SK-N-SH treated with all-trans-retinoic acid at 6 μM for 48 hours (cell line): Measurements from ENCODE around the gene FAM171A1.

Experiments used
- ATAC-seq: fragments of 200-7000 bp; cut with Tn5 transposase; 3 replicates; pipeline ENCODE4 v1.9.1; 2020; ENCODE audit warnings: mild to moderate bottlenecking, moderate library complexity
- ARNTL ChIP-seq: fragments of 450-650 bp; formaldehyde crosslinking; IDR thresholded peaks from 2 replicates; pipeline ENCODE4 v1.5.0; 2020; ENCODE audit warnings: low read depth, mild to moderate bottlenecking, moderate library complexity, borderline replicate concordance
- BACH2 ChIP-seq: fragments of 250-450 bp; sonication (Bioruptor Pico); IDR thresholded peaks from 2 replicates; pipeline ENCODE4 v1.9.0; 2021; ENCODE audit warnings: mild to moderate bottlenecking, borderline replicate concordance
- CSDC2 ChIP-seq: fragments of 250-450 bp; sonication (Bioruptor Pico); IDR thresholded peaks from 2 replicates; pipeline ENCODE4 v1.5.0; 2020; ENCODE audit warnings: mild to moderate bottlenecking, moderate library complexity
- ESRRG ChIP-seq: fragments of 250-450 bp; sonication (Bioruptor Pico); IDR thresholded peaks from 2 replicates; pipeline ENCODE4 v1.6.1; 2021; ENCODE audit warnings: mild to moderate bottlenecking
- GLIS3 ChIP-seq: fragments of 250-450 bp; sonication (Bioruptor Pico); IDR thresholded peaks from 2 replicates; pipeline ENCODE4 v1.5.0; 2020; ENCODE audit warnings: mild to moderate bottlenecking, moderate library complexity
- ISL1 ChIP-seq: fragments of 250-450 bp; sonication (Bioruptor Pico); IDR thresholded peaks from 2 replicates; pipeline ENCODE4 v2.1.2; 2022; ENCODE audit warnings: mild to moderate bottlenecking, moderate library complexity
- OSR1 ChIP-seq: fragments of 250-450 bp; sonication (Bioruptor Pico); IDR thresholded peaks from 2 replicates; pipeline ENCODE4 v1.8.0; 2022; ENCODE audit warnings: moderate library complexity, mild to moderate bottlenecking, inconsistent platforms
- PPARA ChIP-seq: fragments of 250-450 bp; sonication (Bioruptor Pico); IDR thresholded peaks from 2 replicates; pipeline ENCODE4 v1.5.0; 2020; ENCODE audit warnings: mild to moderate bottlenecking, borderline replicate concordance
- SNAI2 ChIP-seq: fragments of 250-450 bp; sonication (Bioruptor Pico); IDR thresholded peaks from 2 replicates; pipeline ENCODE4 v1.5.0; 2020; ENCODE audit warnings: mild to moderate bottlenecking, moderate library complexity
- TCF4 ChIP-seq: fragments of 250-450 bp; sonication (Bioruptor Pico); IDR thresholded peaks from 2 replicates; pipeline ENCODE4 v1.8.0; 2021; ENCODE audit warnings: mild to moderate bottlenecking, moderate library complexity, borderline replicate concordance
- TOX ChIP-seq: fragments of 250-450 bp; sonication (Bioruptor Pico); IDR thresholded peaks from 2 replicates; pipeline ENCODE4 v1.8.0; 2021; ENCODE audit warnings: mild to moderate bottlenecking, moderate library complexity, borderline replicate concordance
- ZC3H10 ChIP-seq: fragments of 250-450 bp; sonication (Bioruptor Pico); IDR thresholded peaks from 2 replicates; pipeline ENCODE4 v1.5.1; 2021; ENCODE audit warnings: mild to moderate bottlenecking, moderate library complexity
- ZFP3 ChIP-seq: fragments of 250-450 bp; sonication (Bioruptor Pico); IDR thresholded peaks from 2 replicates; pipeline ENCODE4 v1.5.0; 2020; ENCODE audit warnings: mild to moderate bottlenecking, moderate library complexity
- ZFP30 ChIP-seq: fragments of 450-650 bp; formaldehyde crosslinking; IDR thresholded peaks from 2 replicates; pipeline ENCODE4 v1.5.0; 2022; ENCODE audit warnings: mild to moderate bottlenecking, moderate library complexity
- ZNF565 ChIP-seq: fragments of 450-650 bp; formaldehyde crosslinking; conservative IDR thresholded peaks from 2 replicates; pipeline ENCODE4 v1.5.0; 2020; ENCODE audit warnings: low read depth, mild to moderate bottlenecking, moderate library complexity
- ZNF70 ChIP-seq: fragments of 450-650 bp; formaldehyde crosslinking; IDR thresholded peaks from 2 replicates; pipeline ENCODE4 v1.5.0; 2020; ENCODE audit warnings: mild to moderate bottlenecking, moderate library complexity
- ZNF8 ChIP-seq: fragments of 450-650 bp; formaldehyde crosslinking; IDR thresholded peaks from 2 replicates; pipeline ENCODE4 v1.5.0; 2020; ENCODE audit warnings: mild to moderate bottlenecking, moderate library complexity
- TF ChIP-seq, protein P1 (sequence below): fragments of 250-450 bp; sonication (Bioruptor Pico); IDR thresholded peaks from 2 replicates; pipeline ENCODE4 v1.5.1; 2020; ENCODE audit warnings: low read depth, mild to moderate bottlenecking, moderate library complexity
- TF ChIP-seq, protein P2 (sequence below): fragments of 250-450 bp; sonication (Bioruptor Pico); IDR thresholded peaks from 2 replicates; pipeline ENCODE4 v1.8.0; 2020; ENCODE audit warnings: mild to moderate bottlenecking, moderate library complexity, borderline replicate concordance
- TF ChIP-seq, protein P3 (sequence below): fragments of 250-450 bp; sonication (Bioruptor Pico); IDR thresholded peaks from 2 replicates; pipeline ENCODE4 v1.5.1; 2021; ENCODE audit warnings: mild to moderate bottlenecking, moderate library complexity
- TF ChIP-seq, protein P4 (sequence below): fragments of 250-450 bp; sonication (Bioruptor Pico); IDR thresholded peaks from 2 replicates; pipeline ENCODE4 v1.5.0; 2020; ENCODE audit warnings: mild to moderate bottlenecking, moderate library complexity
- TF ChIP-seq, protein P5 (sequence below): fragments of 250-450 bp; sonication (Bioruptor Pico); IDR thresholded peaks from 2 replicates; pipeline ENCODE4 v1.8.0; 2021; ENCODE audit warnings: low read depth, mild to moderate bottlenecking, moderate library complexity, borderline replicate concordance

Gene FAM171A1

DNA sequence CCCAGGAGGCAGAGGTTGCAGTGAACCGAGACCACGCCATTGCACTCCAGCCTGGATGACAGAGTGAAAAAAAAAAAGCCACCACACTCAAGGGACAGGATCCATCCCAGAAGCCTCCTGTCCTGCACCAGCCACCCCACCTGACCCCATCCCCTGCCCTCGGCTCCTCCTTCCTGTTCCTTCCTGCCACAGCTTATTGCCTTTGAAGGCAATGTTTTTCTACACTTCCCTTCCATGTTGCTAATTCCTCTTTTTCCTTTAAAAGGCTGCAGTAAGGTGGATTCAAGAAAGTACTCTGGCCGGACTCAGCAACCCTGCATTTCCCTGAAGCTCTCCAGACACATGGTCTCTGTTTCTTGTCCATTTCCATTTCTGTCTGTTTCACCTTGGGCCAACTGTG lies 80.9 kb downstream of the FAM171A1 start:
- ATAC-seq = no peak
- no peak for TF ChIP-seq ESRRG (CRISPR knock-in tag)
- TF ChIP-seq ZNF8 (CRISPR knock-in tag) = no peak

DNA sequence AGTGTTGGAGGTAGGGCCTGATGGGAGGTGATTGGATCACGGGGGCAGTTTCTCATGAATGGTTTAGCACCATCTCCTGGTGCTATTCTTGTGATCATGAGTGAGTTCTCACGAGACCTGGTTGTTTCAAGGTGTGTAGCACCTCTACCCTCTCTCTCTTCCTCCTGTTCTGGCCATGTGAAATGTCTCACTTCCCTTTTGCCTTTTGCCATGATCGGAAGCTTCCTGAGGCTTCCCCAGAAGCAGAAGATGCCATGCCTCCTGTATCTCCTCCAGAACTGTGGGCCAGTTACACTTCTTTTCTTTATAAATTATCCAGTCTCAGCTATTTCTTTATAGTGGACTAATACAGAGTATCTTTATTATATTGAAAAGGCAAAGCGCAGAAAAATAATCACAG lies 90.1 kb downstream of the FAM171A1 start:
- TF ChIP-seq PPARA (CRISPR knock-in tag) (no peak), BACH2 (CRISPR knock-in tag) (no peak), TOX (CRISPR knock-in tag) (no peak), ZNF70 (CRISPR knock-in tag) (no peak), ZNF565 (CRISPR knock-in tag) (no peak), ZNF8 (CRISPR knock-in tag) (no peak), ISL1 (CRISPR knock-in tag) (no peak), OSR1 (CRISPR knock-in tag) (no peak), ARNTL (CRISPR knock-in tag) (no peak), TCF4 (no peak), GLIS3 (CRISPR knock-in tag) (no peak), ESRRG (CRISPR knock-in tag) (no peak), ZC3H10 (CRISPR knock-in tag) (no peak)
- TF ChIP-seq, protein P1, sequence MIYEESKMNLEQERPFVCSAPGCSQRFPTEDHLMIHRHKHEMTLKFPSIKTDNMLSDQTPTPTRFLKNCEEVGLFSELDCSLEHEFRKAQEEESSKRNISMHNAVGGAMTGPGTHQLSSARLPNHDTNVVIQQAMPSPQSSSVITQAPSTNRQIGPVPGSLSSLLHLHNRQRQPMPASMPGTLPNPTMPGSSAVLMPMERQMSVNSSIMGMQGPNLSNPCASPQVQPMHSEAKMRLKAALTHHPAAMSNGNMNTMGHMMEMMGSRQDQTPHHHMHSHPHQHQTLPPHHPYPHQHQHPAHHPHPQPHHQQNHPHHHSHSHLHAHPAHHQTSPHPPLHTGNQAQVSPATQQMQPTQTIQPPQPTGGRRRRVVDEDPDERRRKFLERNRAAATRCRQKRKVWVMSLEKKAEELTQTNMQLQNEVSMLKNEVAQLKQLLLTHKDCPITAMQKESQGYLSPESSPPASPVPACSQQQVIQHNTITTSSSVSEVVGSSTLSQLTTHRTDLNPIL (CRISPR knock-in tag) = no peak
- TF ChIP-seq, protein P2, sequence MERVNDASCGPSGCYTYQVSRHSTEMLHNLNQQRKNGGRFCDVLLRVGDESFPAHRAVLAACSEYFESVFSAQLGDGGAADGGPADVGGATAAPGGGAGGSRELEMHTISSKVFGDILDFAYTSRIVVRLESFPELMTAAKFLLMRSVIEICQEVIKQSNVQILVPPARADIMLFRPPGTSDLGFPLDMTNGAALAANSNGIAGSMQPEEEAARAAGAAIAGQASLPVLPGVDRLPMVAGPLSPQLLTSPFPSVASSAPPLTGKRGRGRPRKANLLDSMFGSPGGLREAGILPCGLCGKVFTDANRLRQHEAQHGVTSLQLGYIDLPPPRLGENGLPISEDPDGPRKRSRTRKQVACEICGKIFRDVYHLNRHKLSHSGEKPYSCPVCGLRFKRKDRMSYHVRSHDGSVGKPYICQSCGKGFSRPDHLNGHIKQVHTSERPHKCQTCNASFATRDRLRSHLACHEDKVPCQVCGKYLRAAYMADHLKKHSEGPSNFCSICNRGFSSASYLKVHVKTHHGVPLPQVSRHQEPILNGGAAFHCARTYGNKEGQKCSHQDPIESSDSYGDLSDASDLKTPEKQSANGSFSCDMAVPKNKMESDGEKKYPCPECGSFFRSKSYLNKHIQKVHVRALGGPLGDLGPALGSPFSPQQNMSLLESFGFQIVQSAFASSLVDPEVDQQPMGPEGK (CRISPR knock-in tag) = no peak
- TF ChIP-seq, protein P3, sequence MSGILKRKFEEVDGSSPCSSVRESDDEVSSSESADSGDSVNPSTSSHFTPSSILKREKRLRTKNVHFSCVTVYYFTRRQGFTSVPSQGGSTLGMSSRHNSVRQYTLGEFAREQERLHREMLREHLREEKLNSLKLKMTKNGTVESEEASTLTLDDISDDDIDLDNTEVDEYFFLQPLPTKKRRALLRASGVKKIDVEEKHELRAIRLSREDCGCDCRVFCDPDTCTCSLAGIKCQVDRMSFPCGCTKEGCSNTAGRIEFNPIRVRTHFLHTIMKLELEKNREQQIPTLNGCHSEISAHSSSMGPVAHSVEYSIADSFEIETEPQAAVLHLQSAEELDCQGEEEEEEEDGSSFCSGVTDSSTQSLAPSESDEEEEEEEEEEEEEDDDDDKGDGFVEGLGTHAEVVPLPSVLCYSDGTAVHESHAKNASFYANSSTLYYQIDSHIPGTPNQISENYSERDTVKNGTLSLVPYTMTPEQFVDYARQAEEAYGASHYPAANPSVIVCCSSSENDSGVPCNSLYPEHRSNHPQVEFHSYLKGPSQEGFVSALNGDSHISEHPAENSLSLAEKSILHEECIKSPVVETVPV (CRISPR knock-in tag) = no peak
- TF ChIP-seq, protein P4, sequence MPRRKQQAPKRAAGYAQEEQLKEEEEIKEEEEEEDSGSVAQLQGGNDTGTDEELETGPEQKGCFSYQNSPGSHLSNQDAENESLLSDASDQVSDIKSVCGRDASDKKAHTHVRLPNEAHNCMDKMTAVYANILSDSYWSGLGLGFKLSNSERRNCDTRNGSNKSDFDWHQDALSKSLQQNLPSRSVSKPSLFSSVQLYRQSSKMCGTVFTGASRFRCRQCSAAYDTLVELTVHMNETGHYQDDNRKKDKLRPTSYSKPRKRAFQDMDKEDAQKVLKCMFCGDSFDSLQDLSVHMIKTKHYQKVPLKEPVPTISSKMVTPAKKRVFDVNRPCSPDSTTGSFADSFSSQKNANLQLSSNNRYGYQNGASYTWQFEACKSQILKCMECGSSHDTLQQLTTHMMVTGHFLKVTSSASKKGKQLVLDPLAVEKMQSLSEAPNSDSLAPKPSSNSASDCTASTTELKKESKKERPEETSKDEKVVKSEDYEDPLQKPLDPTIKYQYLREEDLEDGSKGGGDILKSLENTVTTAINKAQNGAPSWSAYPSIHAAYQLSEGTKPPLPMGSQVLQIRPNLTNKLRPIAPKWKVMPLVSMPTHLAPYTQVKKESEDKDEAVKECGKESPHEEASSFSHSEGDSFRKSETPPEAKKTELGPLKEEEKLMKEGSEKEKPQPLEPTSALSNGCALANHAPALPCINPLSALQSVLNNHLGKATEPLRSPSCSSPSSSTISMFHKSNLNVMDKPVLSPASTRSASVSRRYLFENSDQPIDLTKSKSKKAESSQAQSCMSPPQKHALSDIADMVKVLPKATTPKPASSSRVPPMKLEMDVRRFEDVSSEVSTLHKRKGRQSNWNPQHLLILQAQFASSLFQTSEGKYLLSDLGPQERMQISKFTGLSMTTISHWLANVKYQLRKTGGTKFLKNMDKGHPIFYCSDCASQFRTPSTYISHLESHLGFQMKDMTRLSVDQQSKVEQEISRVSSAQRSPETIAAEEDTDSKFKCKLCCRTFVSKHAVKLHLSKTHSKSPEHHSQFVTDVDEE (CRISPR knock-in tag) = no peak
- no peak for ATAC-seq

DNA sequence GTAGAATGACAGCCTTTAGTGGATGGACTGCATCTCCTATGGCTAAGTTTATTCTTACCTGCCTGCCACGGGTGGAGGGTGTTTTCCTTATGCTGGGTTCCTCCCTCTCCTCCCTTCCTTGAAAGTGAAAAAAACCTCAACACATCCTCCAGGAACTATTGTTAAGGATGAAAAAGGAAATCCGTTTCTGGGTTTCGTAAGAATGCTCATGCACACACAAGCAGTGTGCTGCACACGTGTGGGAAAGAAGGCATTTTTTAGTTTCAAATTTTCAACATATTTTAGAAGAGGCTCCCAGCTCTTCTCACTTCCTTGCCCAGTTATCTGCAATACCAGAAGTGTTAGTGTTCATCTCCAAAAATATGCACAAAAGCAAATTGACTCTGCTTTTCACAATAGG lies 90.6 kb downstream of the FAM171A1 start:
- TF ChIP-seq CSDC2 (CRISPR knock-in tag) (no peak), ZNF70 (CRISPR knock-in tag) (no peak), ZFP3 (CRISPR knock-in tag) (no peak), OSR1 (CRISPR knock-in tag) (no peak), SNAI2 (CRISPR knock-in tag) (no peak), ZFP30 (CRISPR knock-in tag) (no peak), GLIS3 (CRISPR knock-in tag) (no peak)
- TF ChIP-seq, protein P5, sequence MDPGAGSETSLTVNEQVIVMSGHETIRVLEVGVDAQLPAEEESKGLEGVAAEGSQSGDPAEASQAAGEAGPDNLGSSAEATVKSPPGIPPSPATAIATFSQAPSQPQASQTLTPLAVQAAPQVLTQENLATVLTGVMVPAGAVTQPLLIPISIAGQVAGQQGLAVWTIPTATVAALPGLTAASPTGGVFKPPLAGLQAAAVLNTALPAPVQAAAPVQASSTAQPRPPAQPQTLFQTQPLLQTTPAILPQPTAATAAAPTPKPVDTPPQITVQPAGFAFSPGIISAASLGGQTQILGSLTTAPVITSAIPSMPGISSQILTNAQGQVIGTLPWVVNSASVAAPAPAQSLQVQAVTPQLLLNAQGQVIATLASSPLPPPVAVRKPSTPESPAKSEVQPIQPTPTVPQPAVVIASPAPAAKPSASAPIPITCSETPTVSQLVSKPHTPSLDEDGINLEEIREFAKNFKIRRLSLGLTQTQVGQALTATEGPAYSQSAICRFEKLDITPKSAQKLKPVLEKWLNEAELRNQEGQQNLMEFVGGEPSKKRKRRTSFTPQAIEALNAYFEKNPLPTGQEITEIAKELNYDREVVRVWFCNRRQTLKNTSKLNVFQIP (CRISPR knock-in tag) = no peak
- no peak for ATAC-seq
